K562 (cell line): Measurements from ENCODE around the gene CHTF8. TPM values are rescaled to one million over a fixed set of nuclear protein-coding genes. Genes with fewer than 3 reads are reported as not detected.
A peak's percentile ranks its signal among the peaks of the same experiment; 100 is the strongest.

Experiments
- CEBPG ChIP-seq, 3 experiments: fragments of 200-800 bp in 1 of 3; sonication (Bioruptor generic) in 1 of 3; sonication (generic) in 1 of 3; formaldehyde crosslinking in 1 of 3; IDR thresholded peaks in 2 of 3; conservative IDR thresholded peaks in 1 of 3; 2 replicates each; pipeline versions ENCODE4 v1.6.1 to v1.8.0; 2016 to 2022; ENCODE audit warnings: missing compliant biosample characterization in 2 of 3, missing genetic modification characterization in 2 of 3, mild to moderate bottlenecking in 1 of 3, missing genetic modification reagents in 1 of 3
- CSDE1 ChIP-seq, 2 experiments: fragments of 450-650 bp; IDR thresholded peaks; 2 replicates each; pipeline ENCODE4 v1.6.1; 2016; ENCODE audit warnings: mild to moderate bottlenecking in 1 of 2
- HDAC3 ChIP-seq: fragments of 450-650 bp; IDR thresholded peaks from 2 replicates; pipeline ENCODE4 v1.6.1; 2018; ENCODE audit warnings: borderline replicate concordance, mild to moderate bottlenecking, moderate library complexity; ENCODE audit not compliant: partially characterized antibody
- HEY1 ChIP-seq: fragments of 250-450 bp; sonication (Bioruptor Pico); IDR thresholded peaks from 2 replicates; pipeline ENCODE4 v1.5.0; 2020; ENCODE audit warnings: mild to moderate bottlenecking, moderate library complexity, borderline replicate concordance
- HIVEP1 ChIP-seq: fragments of 250-450 bp; sonication (Bioruptor Pico); IDR thresholded peaks from 2 replicates; pipeline ENCODE4 v1.4.0; 2020; ENCODE audit warnings: mild to moderate bottlenecking
- HNRNPUL1 ChIP-seq: fragments of 200-400 bp; formaldehyde crosslinking; IDR thresholded peaks from 2 replicates; pipeline ENCODE4 v1.6.1; 2017; ENCODE audit warnings: low read length
- KLF13 ChIP-seq: fragments of 450-650 bp; IDR thresholded peaks from 2 replicates; pipeline ENCODE4 v1.6.1; 2016; ENCODE audit warnings: missing genetic modification characterization, low read depth, mild to moderate bottlenecking, missing compliant biosample characterization, moderate library complexity, borderline replicate concordance
- MYBL2 ChIP-seq, 2 experiments: fragments of 450-650 bp in 1 of 2; sonication (generic) in 1 of 2; formaldehyde crosslinking in 1 of 2; IDR thresholded peaks; 2 replicates each; pipeline versions ENCODE4 v1.6.1 to v1.8.1; 2017 to 2022; ENCODE audit warnings: borderline replicate concordance in 1 of 2, inconsistent platforms in 1 of 2, low read depth in 1 of 2, mild to moderate bottlenecking in 1 of 2, missing genetic modification reagents in 1 of 2, moderate library complexity in 1 of 2
- NR2F6 ChIP-seq: fragments of 450-650 bp; formaldehyde crosslinking; IDR thresholded peaks from 2 replicates; pipeline ENCODE4 v1.4.0; 2020; ENCODE audit warnings: mild to moderate bottlenecking
- NR4A1 ChIP-seq, 2 experiments: fragments of 250-450 bp in 1 of 2; fragments of 450-650 bp in 1 of 2; sonication (Bioruptor Pico) in 1 of 2; IDR thresholded peaks; 2 replicates each; pipeline versions ENCODE4 v1.4.0 to v1.6.1; 2016 to 2020; ENCODE audit warnings: mild to moderate bottlenecking in 2 of 2, missing compliant biosample characterization in 1 of 2, missing genetic modification characterization in 1 of 2, moderate library complexity in 1 of 2
- RBM15 ChIP-seq: fragments of 200-400 bp; formaldehyde crosslinking; IDR thresholded peaks from 2 replicates; pipeline ENCODE4 v1.6.1; 2018; ENCODE audit warnings: mild to moderate bottlenecking, low read length, moderate library complexity; ENCODE audit not compliant: insufficient read depth
- RCOR1 ChIP-seq, 2 experiments: IDR thresholded peaks; 2 replicates each; pipeline ENCODE4 v1.6.1; 2012; ENCODE audit warnings: low read depth in 2 of 2, low read length in 2 of 2, borderline replicate concordance in 1 of 2, improper control_type of control experiment in 1 of 2
- SMAD2 ChIP-seq: fragments of 150-350 bp; IDR thresholded peaks from 2 replicates; pipeline ENCODE4 v1.6.1; 2014; ENCODE audit warnings: low read depth, mild to moderate bottlenecking, low read length
- TCF3 ChIP-seq: sonication (generic); formaldehyde crosslinking; IDR thresholded peaks from 2 replicates; pipeline ENCODE4 v1.4.0; 2020; ENCODE audit warnings: mild to moderate bottlenecking, missing genetic modification reagents
- TEAD1 ChIP-seq, 2 experiments: fragments of 450-650 bp in 1 of 2; sonication (generic) in 1 of 2; formaldehyde crosslinking; IDR thresholded peaks; 2 replicates each; pipeline versions ENCODE4 v1.4.0 to v1.8.0; 2020 to 2022; ENCODE audit warnings: mild to moderate bottlenecking in 2 of 2, missing genetic modification reagents in 1 of 2
- U2AF2 ChIP-seq: fragments of 200-400 bp; formaldehyde crosslinking; optimal IDR thresholded peaks from 2 replicates; pipeline ENCODE3; 2017; ENCODE audit warnings: low read depth, mild to moderate bottlenecking, low read length
- ZFP36 ChIP-seq: fragments of 150-350 bp; IDR thresholded peaks from 2 replicates; pipeline ENCODE4 v1.6.1; 2018; ENCODE audit warnings: low read length, low read depth; ENCODE audit not compliant: partially characterized antibody
- ZFPM2 ChIP-seq: fragments of 250-450 bp; sonication (Bioruptor Pico); IDR thresholded peaks from 2 replicates; pipeline ENCODE4 v1.5.1; 2022; ENCODE audit warnings: mild to moderate bottlenecking
- polyA plus RNA-seq, 8 experiments: library from polyadenylated mRNA; depleted of rRNA in 4 of 8; stranded (reverse) in 5 of 8; unstranded in 3 of 8; fragments of >200 nt; fragmentation: Nextera tagmentation in 2 of 8; fragmentation: Illumina TruSeq in 1 of 8; extraction: Ambion mirVana in 2 of 8; extraction: Trizol in 1 of 8; gene quantifications; 2 replicates each; pipeline versions ENCODE4 v1.2.1 to v1.2.3, GENCODE V29; 2011 to 2014; ENCODE audit warnings: inconsistent platforms in 1 of 8, missing spikeins in 1 of 8
- total RNA-seq, 7 experiments: library from RNA; depleted of rRNA in 6 of 7; stranded (reverse); fragments of >200 nt in 6 of 7; fragmentation: Illumina TruSeq in 2 of 7; extraction: Trizol in 2 of 7; gene quantifications; 2 replicates each; pipeline versions ENCODE4 v1.2.1 to v1.2.3, GENCODE V29; 2011 to 2021; ENCODE audit warnings: low replicate concordance in 1 of 7
- TF ChIP-seq, protein P1 (sequence below), 2 experiments: fragments of 450-650 bp in 1 of 2; sonication (generic) in 1 of 2; formaldehyde crosslinking in 1 of 2; IDR thresholded peaks in 1 of 2; conservative IDR thresholded peaks in 1 of 2; 2 replicates each; pipeline versions ENCODE4 v1.6.1 to v1.8.1; 2016 to 2023; ENCODE audit warnings: mild to moderate bottlenecking in 2 of 2, moderate library complexity in 2 of 2, inconsistent platforms in 1 of 2, missing genetic modification reagents in 1 of 2
- TF ChIP-seq, protein P2 (sequence below): fragments of 250-450 bp; sonication (Bioruptor Pico); IDR thresholded peaks from 2 replicates; pipeline ENCODE4 v1.8.0; 2022; ENCODE audit warnings: inconsistent platforms
- TF ChIP-seq, protein P3 (sequence below): fragments of 450-650 bp; IDR thresholded peaks from 2 replicates; pipeline ENCODE4 v1.6.1; 2018; ENCODE audit warnings: mild to moderate bottlenecking, low read depth; ENCODE audit not compliant: partially characterized antibody

The CHTF8 gene
- total and polyA plus RNA-seq, 9 of the 15 experiments (the other 6 are each of a cell fraction or from before 2014, with no cell fraction given), result 20.2 to 199 (median 108) TPM

DNA sequence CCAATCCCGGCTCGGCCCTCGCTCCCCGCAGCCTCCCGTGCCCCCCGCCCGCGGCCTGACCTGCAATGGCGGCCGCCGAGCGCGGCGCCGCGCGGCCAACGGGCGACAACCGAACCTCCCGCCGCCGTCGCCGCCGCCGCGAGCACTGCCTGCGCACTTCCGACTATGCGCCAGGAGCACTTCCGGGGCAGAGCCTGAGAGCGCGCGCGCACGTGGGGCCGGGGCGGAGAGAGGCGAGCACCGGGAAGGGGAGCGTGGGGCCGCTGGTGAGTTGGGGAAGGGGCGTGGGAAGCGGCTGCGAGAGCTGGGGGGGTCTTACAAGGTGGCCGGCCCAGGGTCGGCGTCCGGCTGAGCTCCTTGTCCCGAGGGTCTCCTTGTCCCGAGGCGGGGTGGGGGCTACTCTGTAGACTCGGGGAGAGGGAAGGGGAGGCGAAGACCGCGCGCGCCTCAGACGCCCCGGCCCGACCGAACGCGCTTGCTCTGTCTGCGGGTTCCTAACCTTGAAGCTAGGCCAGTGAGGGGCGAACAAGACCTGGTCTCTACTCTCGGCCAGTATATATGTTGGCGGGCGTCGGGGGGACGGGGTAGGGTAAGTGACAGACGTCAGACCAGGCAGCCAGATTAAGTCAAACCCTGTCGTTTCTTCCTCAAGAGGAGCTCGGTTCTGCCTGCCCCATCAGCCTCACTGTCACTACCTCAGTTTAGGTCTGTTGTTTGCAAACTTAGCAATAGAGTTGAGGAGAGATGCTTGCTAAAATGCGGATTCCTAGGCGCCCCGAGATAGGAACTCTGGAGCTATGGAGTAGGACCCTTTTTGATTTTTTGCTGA, at the start of gene CHTF8, which contains the start of gene UTP4 (continued):
- 0 out of 4 replicates have a peak, but pooled peaks of 1 of the 2 experiments have one; percentile 18 for TF ChIP-seq TEAD1 (CRISPR knock-in tag; IDR thresholded peaks at IDR 0.05)
- no peak for TF ChIP-seq ZFPM2 (CRISPR knock-in tag)
- no peak for TF ChIP-seq RBM15
- TF ChIP-seq CEBPG (CRISPR knock-in tag; IDR thresholded peaks at IDR 0.05), result no peak
- no peak for TF ChIP-seq CEBPG (tag; conservative IDR thresholded peaks at IDR 0.05 in 1 of 2, IDR thresholded peaks at IDR 0.05 in 1 of 2)
- no peak for TF ChIP-seq CSDE1 (IDR thresholded peaks at IDR 0.05)
- TF ChIP-seq NR4A1 (CRISPR knock-in tag; IDR thresholded peaks at IDR 0.05), result no peak
- TF ChIP-seq NR4A1 (tag; IDR thresholded peaks at IDR 0.05), result 0 out of 2 replicates have a peak, but pooled peaks have one; percentile 20
- no peak for TF ChIP-seq HEY1
- TF ChIP-seq, protein P1, sequence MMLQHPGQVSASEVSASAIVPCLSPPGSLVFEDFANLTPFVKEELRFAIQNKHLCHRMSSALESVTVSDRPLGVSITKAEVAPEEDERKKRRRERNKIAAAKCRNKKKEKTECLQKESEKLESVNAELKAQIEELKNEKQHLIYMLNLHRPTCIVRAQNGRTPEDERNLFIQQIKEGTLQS (IDR thresholded peaks at IDR 0.05), result no peak
- TF ChIP-seq, protein P1 (CRISPR knock-in tag; conservative IDR thresholded peaks at IDR 0.05), result no peak
- no peak for TF ChIP-seq SMAD2
- TF ChIP-seq RCOR1 (IDR thresholded peaks at IDR 0.05; ENCODE audit: borderline replicate concordance in 1 of 2, low read depth in 2 of 2, low read length in 2 of 2), result no peak
- TF ChIP-seq, protein P2, sequence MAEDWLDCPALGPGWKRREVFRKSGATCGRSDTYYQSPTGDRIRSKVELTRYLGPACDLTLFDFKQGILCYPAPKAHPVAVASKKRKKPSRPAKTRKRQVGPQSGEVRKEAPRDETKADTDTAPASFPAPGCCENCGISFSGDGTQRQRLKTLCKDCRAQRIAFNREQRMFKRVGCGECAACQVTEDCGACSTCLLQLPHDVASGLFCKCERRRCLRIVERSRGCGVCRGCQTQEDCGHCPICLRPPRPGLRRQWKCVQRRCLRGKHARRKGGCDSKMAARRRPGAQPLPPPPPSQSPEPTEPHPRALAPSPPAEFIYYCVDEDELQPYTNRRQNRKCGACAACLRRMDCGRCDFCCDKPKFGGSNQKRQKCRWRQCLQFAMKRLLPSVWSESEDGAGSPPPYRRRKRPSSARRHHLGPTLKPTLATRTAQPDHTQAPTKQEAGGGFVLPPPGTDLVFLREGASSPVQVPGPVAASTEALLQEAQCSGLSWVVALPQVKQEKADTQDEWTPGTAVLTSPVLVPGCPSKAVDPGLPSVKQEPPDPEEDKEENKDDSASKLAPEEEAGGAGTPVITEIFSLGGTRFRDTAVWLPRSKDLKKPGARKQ (CRISPR knock-in tag), result no peak
- no peak for TF ChIP-seq HDAC3
- no peak for TF ChIP-seq KLF13
- no peak for TF ChIP-seq MYBL2 (IDR thresholded peaks at IDR 0.05; ENCODE audit: low read depth)
- no peak for TF ChIP-seq MYBL2 (CRISPR knock-in tag; IDR thresholded peaks at IDR 0.05; ENCODE audit: borderline replicate concordance)
- TF ChIP-seq, protein P3, sequence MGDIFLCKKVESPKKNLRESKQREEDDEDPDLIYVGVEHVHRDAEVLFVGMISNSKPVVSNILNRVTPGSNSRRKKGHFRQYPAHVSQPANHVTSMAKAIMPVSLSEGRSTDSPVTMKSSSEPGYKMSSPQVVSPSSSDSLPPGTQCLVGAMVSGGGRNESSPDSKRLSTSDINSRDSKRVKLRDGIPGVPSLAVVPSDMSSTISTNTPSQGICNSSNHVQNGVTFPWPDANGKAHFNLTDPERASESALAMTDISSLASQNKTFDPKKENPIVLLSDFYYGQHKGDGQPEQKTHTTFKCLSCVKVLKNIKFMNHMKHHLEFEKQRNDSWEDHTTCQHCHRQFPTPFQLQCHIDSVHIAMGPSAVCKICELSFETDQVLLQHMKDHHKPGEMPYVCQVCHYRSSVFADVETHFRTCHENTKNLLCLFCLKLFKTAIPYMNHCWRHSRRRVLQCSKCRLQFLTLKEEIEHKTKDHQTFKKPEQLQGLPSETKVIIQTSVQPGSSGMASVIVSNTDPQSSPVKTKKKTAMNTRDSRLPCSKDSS, result no peak
- no peak for TF ChIP-seq HIVEP1
- no peak for TF ChIP-seq ZFP36
- no peak for TF ChIP-seq NR2F6
- no peak for TF ChIP-seq HNRNPUL1
- TF ChIP-seq U2AF2, result no peak
- no peak for TF ChIP-seq TCF3 (CRISPR knock-in tag)
